Mesendoderm (in vitro differentiated cells): ENCODE data around the gene GMFB.

Source experiments
- DNase-seq: peaks from one replicate; pipeline ENCODE4 v3.0.0; 2013
- H2AK5ac ChIP-seq: 2 replicates; pipeline ENCODE4 v1.6.1; 2013; ENCODE audit warnings: low read length, inconsistent platforms
- H2BK120ac ChIP-seq: 2 replicates; pipeline ENCODE4 v1.6.1; 2013; ENCODE audit warnings: low read depth, mild to moderate bottlenecking, low read length, moderate library complexity, mixed read lengths
- H2BK15ac ChIP-seq: replicated peaks from 2 replicates; pipeline ENCODE4 v1.6.1; 2013; ENCODE audit warnings: low read depth, mild to moderate bottlenecking, moderate library complexity
- H2BK5ac ChIP-seq: 2 replicates; pipeline ENCODE4 v1.6.1; 2013; ENCODE audit warnings: low read length, inconsistent platforms
- H3K18ac ChIP-seq: 2 replicates; pipeline ENCODE4 v1.6.1; 2013; ENCODE audit warnings: mild to moderate bottlenecking, low read length, mixed read lengths
- H3K23ac ChIP-seq: one replicate; pipeline ENCODE4 v1.6.1; 2013; ENCODE audit warnings: low read length
- H3K27ac ChIP-seq: 2 replicates; pipeline ENCODE4 v1.5.1; 2013; ENCODE audit warnings: low read depth, mild to moderate bottlenecking, inconsistent platforms, low read length, moderate library complexity
- H3K27me3 ChIP-seq: 2 replicates; pipeline ENCODE4 v1.6.1; 2013; ENCODE audit warnings: low read length, control low read depth, mild to moderate bottlenecking, inconsistent platforms; ENCODE audit not compliant: insufficient read depth, poor library complexity
- H3K36me3 ChIP-seq: 2 replicates; pipeline ENCODE4 v1.6.1; 2013; ENCODE audit warnings: low read length, inconsistent platforms; ENCODE audit not compliant: control insufficient read depth, insufficient read depth
- H3K4ac ChIP-seq: one replicate; pipeline ENCODE4 v1.6.1; 2013; ENCODE audit warnings: low read depth, mild to moderate bottlenecking, low read length, moderate library complexity
- H3K4me1 ChIP-seq: 2 replicates; pipeline ENCODE4 v1.6.1; 2013; ENCODE audit warnings: low read depth, low read length, inconsistent platforms; ENCODE audit not compliant: control insufficient read depth
- H3K4me2 ChIP-seq: 2 replicates; pipeline ENCODE4 v1.6.1; 2013; ENCODE audit warnings: low read length
- H3K4me3 ChIP-seq: 2 replicates; pipeline ENCODE4 v1.5.1; 2013; ENCODE audit warnings: mild to moderate bottlenecking, low read length
- H3K56ac ChIP-seq: one replicate; pipeline ENCODE4 v1.6.1; 2013; ENCODE audit warnings: low read length
- H3K79me1 ChIP-seq: 2 replicates; pipeline ENCODE4 v1.6.1; 2013; ENCODE audit warnings: low read length, inconsistent platforms
- H3K79me2 ChIP-seq: 2 replicates; pipeline ENCODE4 v1.6.1; 2013; ENCODE audit warnings: mild to moderate bottlenecking, low read length; ENCODE audit not compliant: control insufficient read depth, insufficient read depth
- H3K9ac ChIP-seq: 2 replicates; pipeline ENCODE4 v1.6.1; 2013; ENCODE audit warnings: low read length, inconsistent platforms
- H4K5ac ChIP-seq: one replicate; pipeline ENCODE4 v1.6.1; 2013; ENCODE audit warnings: low read length
- H4K8ac ChIP-seq: one replicate; pipeline ENCODE4 v1.6.1; 2013; ENCODE audit warnings: low read depth, mild to moderate bottlenecking, control low read depth, low read length, moderate library complexity
- WGBS: extraction: QIAGEN DNeasy Blood & Tissue Kit; methylation state at CpG from one replicate; pipeline ENCODE4 v1.1.7; 2013; ENCODE audit warnings: low lambda C conversion rate, missing lambda C conversion rate; ENCODE audit not compliant: insufficient coverage; ENCODE audit errors: extremely low coverage; 5-methylcytosine and 5-hydroxymethylcytosine counted together

GMFB gene

GRCh38 chr14:54435500-54435981, 53.2 kb downstream of the GMFB start:
- H3K56ac ChIP-seq: no peak overlapping the region
- H3K4ac ChIP-seq: no peak overlapping the region
- H2AK5ac ChIP-seq: no peak overlapping the region
- H3K4me1 ChIP-seq: peaks cover 7% of the 10 kb centered on the region
- peak; percentile 73 for DNase-seq
- H3K18ac ChIP-seq: no peak overlapping the region
- H3K4me2 ChIP-seq: no peak overlapping the region
- H3K23ac ChIP-seq: no peak overlapping the region
- no peak overlapping the region for H2BK15ac ChIP-seq
- H3K79me1 ChIP-seq: peaks cover 6% of the 10 kb centered on the region
- H2BK5ac ChIP-seq: no peak overlapping the region
- H4K5ac ChIP-seq: no peak overlapping the region
- no peaks in the 10 kb centered on the region for H3K36me3 ChIP-seq
- H3K27ac ChIP-seq: no peak overlapping the region
- no peak overlapping the region for H2BK120ac ChIP-seq
- H4K8ac ChIP-seq: no peak overlapping the region
- WGBS: 100% methylated on average over 2 of the region's 4 CpGs
- no peak overlapping the region for H3K9ac ChIP-seq
- peaks cover 64% of the 10 kb centered on the region for H3K79me2 ChIP-seq
- no peak overlapping the region for H3K4me3 ChIP-seq
- no peaks in the 10 kb centered on the region for H3K27me3 ChIP-seq

- Histone ChIP-seq H3K4me3 (no peak overlapping the region), H3K79me2 (peaks cover 21% of the 10 kb centered on the region), H4K5ac (no peak overlapping the region), H3K27me3 (no peaks in the 10 kb centered on the region), H2AK5ac (no peak overlapping the region), H3K23ac (no peak overlapping the region), H3K18ac (no peak overlapping the region), H3K4me2 (no peak overlapping the region), H2BK120ac (no peak overlapping the region), H3K4ac (no peak overlapping the region), H3K56ac (no peak overlapping the region), H3K36me3 (peaks cover 5% of the 10 kb centered on the region), H3K4me1 (no peaks in the 10 kb centered on the region), H4K8ac (no peak overlapping the region), H2BK5ac (no peak overlapping the region), H3K9ac (no peak overlapping the region), H3K79me1 (peaks cover 9% of the 10 kb centered on the region), H3K27ac (no peak overlapping the region), H2BK15ac (no peak overlapping the region)
- 100% methylated on average over 1 of the region's 2 CpGs for WGBS
- no peak for DNase-seq
These were observed 60.3 kb downstream of the GMFB start for GRCh38 chr14:54428527-54428926.

GRCh38 chr14:54427871-54428270, 60.9 kb downstream of the GMFB start:
- H3K23ac ChIP-seq: no peak overlapping the region
- no peak overlapping the region for H3K18ac ChIP-seq
- no peak overlapping the region for H2AK5ac ChIP-seq
- H2BK5ac ChIP-seq: no peak overlapping the region
- no peak overlapping the region for H2BK15ac ChIP-seq
- no peaks in the 10 kb centered on the region for H3K4me1 ChIP-seq
- H3K56ac ChIP-seq: no peak overlapping the region
- DNase-seq: no peak
- no peak overlapping the region for H3K4me2 ChIP-seq
- H3K4ac ChIP-seq: no peak overlapping the region
- H4K8ac ChIP-seq: no peak overlapping the region
- no peak overlapping the region for H3K27ac ChIP-seq
- H3K4me3 ChIP-seq: no peak overlapping the region
- no peak overlapping the region for H2BK120ac ChIP-seq
- no CpG with 5 or more reads among the region's 3 CpGs for WGBS
- H3K79me1 ChIP-seq: peaks cover 9% of the 10 kb centered on the region
- H3K79me2 ChIP-seq: peaks cover 18% of the 10 kb centered on the region
- no peak overlapping the region for H4K5ac ChIP-seq
- H3K9ac ChIP-seq: no peak overlapping the region
- H3K36me3 ChIP-seq: peaks cover 5% of the 10 kb centered on the region
- no peaks in the 10 kb centered on the region for H3K27me3 ChIP-seq

GRCh38 chr14:54425537-54426274, 63.1 kb downstream of the GMFB start:
- Histone ChIP-seq H3K36me3 (peaks cover 5% of the 10 kb centered on the region), H3K9ac (no peak overlapping the region), H3K4ac (no peak overlapping the region), H3K79me2 (peaks cover 7% of the 10 kb centered on the region), H3K4me2 (no peak overlapping the region), H2BK120ac (no peak overlapping the region), H3K79me1 (peaks cover 6% of the 10 kb centered on the region), H3K4me3 (no peak overlapping the region), H4K5ac (no peak overlapping the region), H3K23ac (no peak overlapping the region), H2BK5ac (no peak overlapping the region), H4K8ac (no peak overlapping the region), H3K27ac (no peak overlapping the region), H2AK5ac (no peak overlapping the region), H3K56ac (no peak overlapping the region), H2BK15ac (no peak overlapping the region), H3K27me3 (no peaks in the 10 kb centered on the region), H3K18ac (no peak overlapping the region), H3K4me1 (no peaks in the 10 kb centered on the region)
- no peak for DNase-seq
- no CpG with 5 or more reads among the region's 3 CpGs for WGBS

GRCh38 chr14:54425068-54425467, 63.7 kb downstream of the GMFB start:
- no CpG with 5 or more reads among the region's 2 CpGs for WGBS
- Histone ChIP-seq H2BK5ac (no peak overlapping the region), H3K79me1 (peaks cover 4% of the 10 kb centered on the region), H4K5ac (no peak overlapping the region), H3K4me1 (no peaks in the 10 kb centered on the region), H3K23ac (no peak overlapping the region), H3K4me3 (no peak overlapping the region), H3K18ac (no peak overlapping the region), H3K4me2 (no peak overlapping the region), H3K27ac (no peak overlapping the region), H3K27me3 (no peaks in the 10 kb centered on the region), H3K36me3 (peaks cover 5% of the 10 kb centered on the region), H2BK120ac (no peak overlapping the region), H4K8ac (no peak overlapping the region), H3K79me2 (peaks cover 5% of the 10 kb centered on the region), H3K56ac (no peak overlapping the region), H2BK15ac (no peak overlapping the region), H3K4ac (no peak overlapping the region), H2AK5ac (no peak overlapping the region), H3K9ac (no peak overlapping the region)
- no peak for DNase-seq
